HEK293 (cell line): ENCODE measurements around the gene MCM8.

Experiments
- CTCF ChIA-PET: fragments of 350-600 bp; formaldehyde crosslinking; extraction: SDS; loops from one replicate; lab custom pipeline; 2021; ENCODE audit warnings: antibody characterized with exemption; lab: Yijun Ruan, JAX
- POLR2A ChIA-PET: fragments of 300-600 bp; formaldehyde crosslinking; extraction: SDS; loops from one replicate; lab custom pipeline; 2020; ENCODE audit warnings: antibody characterized with exemption, inconsistent platforms; lab: Yijun Ruan, JAX
- H3K27ac ChIP-seq: fragments of 200-500 bp; sonication (Bioruptor generic); 2 replicates; pipeline ENCODE4 v1.5.1; 2014; ENCODE audit warnings: low read depth, low read length, control low read depth, inconsistent platforms; ENCODE audit errors: extremely low read depth
- H3K36me3 ChIP-seq, 2 experiments: fragments of 200-500 bp in 1 of 2; sonication (Bioruptor generic) in 1 of 2; 1 replicate in 1 of 2; 2 replicates in 1 of 2; pipeline ENCODE4 v1.5.1; 2014 to 2017; ENCODE audit warnings: inconsistent platforms in 2 of 2, low read length in 2 of 2; ENCODE audit not compliant: control insufficient read depth in 2 of 2, insufficient read depth in 1 of 2
- H3K4me1 ChIP-seq: fragments of 200-500 bp; sonication (Bioruptor generic); 2 replicates; pipeline ENCODE4 v1.5.1; 2014; ENCODE audit warnings: mild to moderate bottlenecking, low read length, inconsistent platforms; ENCODE audit not compliant: control insufficient read depth, insufficient read depth
- H3K4me3 ChIP-seq: 2 replicates; pipeline ENCODE4 v1.5.1; 2011; ENCODE audit warnings: low read depth, mild to moderate bottlenecking, control low read depth, low read length, moderate library complexity
- H3K9me3 ChIP-seq: fragments of 200-500 bp; sonication (Bioruptor generic); 2 replicates; pipeline ENCODE4 v1.5.1; 2014; ENCODE audit warnings: low read depth, low read length, inconsistent platforms; ENCODE audit not compliant: control insufficient read depth, insufficient read depth
- KLF9 ChIP-seq: fragments of 450-650 bp; formaldehyde crosslinking; IDR thresholded peaks from 2 replicates; pipeline ENCODE4 v1.5.1; 2016; ENCODE audit warnings: missing biosample characterization, missing genetic modification characterization, low read depth
- RBAK ChIP-seq: fragments of 450-650 bp; formaldehyde crosslinking; IDR thresholded peaks from 2 replicates; pipeline ENCODE4 v1.5.1; 2016; ENCODE audit warnings: missing biosample characterization, missing genetic modification characterization
- ZBTB17 ChIP-seq: fragments of 450-650 bp; formaldehyde crosslinking; IDR thresholded peaks from 2 replicates; pipeline ENCODE4 v1.5.1; 2016; ENCODE audit warnings: missing biosample characterization, missing genetic modification characterization
- ZBTB20 ChIP-seq: fragments of 450-650 bp; formaldehyde crosslinking; IDR thresholded peaks from 2 replicates; pipeline ENCODE4 v1.5.1; 2016; ENCODE audit warnings: missing biosample characterization, missing genetic modification characterization
- ZBTB26 ChIP-seq: fragments of 450-650 bp; formaldehyde crosslinking; optimal IDR thresholded peaks from 2 replicates; pipeline ENCODE3; 2016; ENCODE audit warnings: missing biosample characterization, mild to moderate bottlenecking, missing genetic modification characterization
- ZNF114 ChIP-seq: fragments of 450-650 bp; formaldehyde crosslinking; IDR thresholded peaks from 2 replicates; pipeline ENCODE4 v1.5.0; 2017; ENCODE audit warnings: missing biosample characterization, missing genetic modification characterization
- ZNF121 ChIP-seq: fragments of 450-650 bp; formaldehyde crosslinking; IDR thresholded peaks from 2 replicates; pipeline ENCODE4 v1.5.1; 2016; ENCODE audit warnings: missing biosample characterization, missing genetic modification characterization
- ZNF23 ChIP-seq: fragments of 450-650 bp; formaldehyde crosslinking; IDR thresholded peaks from 2 replicates; pipeline ENCODE4 v1.5.1; 2016; ENCODE audit warnings: missing biosample characterization, missing genetic modification characterization, borderline replicate concordance
- ZNF24 ChIP-seq: fragments of 450-650 bp; formaldehyde crosslinking; IDR thresholded peaks from 2 replicates; pipeline ENCODE4 v1.5.1; 2016; ENCODE audit warnings: missing biosample characterization, missing genetic modification characterization
- ZNF248 ChIP-seq: fragments of 450-650 bp; formaldehyde crosslinking; IDR thresholded peaks from 2 replicates; pipeline ENCODE4 v1.5.1; 2017; ENCODE audit warnings: missing biosample characterization, missing genetic modification characterization
- ZNF404 ChIP-seq: fragments of 450-650 bp; formaldehyde crosslinking; IDR thresholded peaks from 2 replicates; pipeline ENCODE4 v1.5.1; 2017; ENCODE audit warnings: missing biosample characterization, missing genetic modification characterization
- ZNF433 ChIP-seq: fragments of 450-650 bp; formaldehyde crosslinking; IDR thresholded peaks from 2 replicates; pipeline ENCODE4 v1.5.1; 2016; ENCODE audit warnings: missing biosample characterization, missing genetic modification characterization, low read depth
- ZNF510 ChIP-seq: fragments of 450-650 bp; formaldehyde crosslinking; IDR thresholded peaks from 2 replicates; pipeline ENCODE4 v1.5.1; 2018; ENCODE audit warnings: mild to moderate bottlenecking, missing genetic modification characterization, missing biosample characterization; ENCODE audit not compliant: insufficient replicate concordance
- ZNF518A ChIP-seq: fragments of 450-650 bp; formaldehyde crosslinking; conservative IDR thresholded peaks from 2 replicates; pipeline ENCODE4 v1.5.1; 2016; ENCODE audit warnings: low read depth, missing biosample characterization, missing genetic modification characterization
- ZNF530 ChIP-seq: fragments of 450-650 bp; formaldehyde crosslinking; IDR thresholded peaks from 2 replicates; pipeline ENCODE4 v1.5.1; 2016; ENCODE audit warnings: low read depth, missing biosample characterization, missing genetic modification characterization
- ZNF555 ChIP-seq: fragments of 450-650 bp; formaldehyde crosslinking; conservative IDR thresholded peaks from 2 replicates; pipeline ENCODE4 v1.5.1; 2017; ENCODE audit warnings: missing biosample characterization, mild to moderate bottlenecking, missing genetic modification characterization, inconsistent platforms
- ZNF596 ChIP-seq: fragments of 450-650 bp; IDR thresholded peaks from 2 replicates; pipeline ENCODE4 v1.5.0; 2018; ENCODE audit warnings: missing biosample characterization, mild to moderate bottlenecking, missing genetic modification characterization, moderate library complexity
- ZNF610 ChIP-seq: fragments of 450-650 bp; formaldehyde crosslinking; IDR thresholded peaks from 2 replicates; pipeline ENCODE4 v1.5.1; 2016; ENCODE audit warnings: missing biosample characterization, missing genetic modification characterization, borderline replicate concordance
- ZNF624 ChIP-seq: fragments of 450-650 bp; formaldehyde crosslinking; IDR thresholded peaks from 2 replicates; pipeline ENCODE4 v1.5.1; 2017; ENCODE audit warnings: missing biosample characterization, missing genetic modification characterization
- ZNF664 ChIP-seq: fragments of 450-650 bp; formaldehyde crosslinking; IDR thresholded peaks from 2 replicates; pipeline ENCODE4 v1.5.1; 2016; ENCODE audit warnings: missing biosample characterization, missing genetic modification characterization
- ZNF792 ChIP-seq: fragments of 450-650 bp; formaldehyde crosslinking; IDR thresholded peaks from 2 replicates; pipeline ENCODE4 v1.5.1; 2016; ENCODE audit warnings: missing biosample characterization, missing genetic modification characterization
- TF ChIP-seq, protein P1 (sequence below): sonication (generic); formaldehyde crosslinking; IDR thresholded peaks from 2 replicates; pipeline ENCODE4 v1.8.1; 2022; ENCODE audit warnings: mild to moderate bottlenecking, moderate library complexity, missing genetic modification reagents
- TF ChIP-seq, protein P2 (sequence below): fragments of 450-650 bp; formaldehyde crosslinking; IDR thresholded peaks from 2 replicates; pipeline ENCODE4 v1.5.1; 2016; ENCODE audit warnings: missing biosample characterization, missing genetic modification characterization

Gene MCM8

DNA sequence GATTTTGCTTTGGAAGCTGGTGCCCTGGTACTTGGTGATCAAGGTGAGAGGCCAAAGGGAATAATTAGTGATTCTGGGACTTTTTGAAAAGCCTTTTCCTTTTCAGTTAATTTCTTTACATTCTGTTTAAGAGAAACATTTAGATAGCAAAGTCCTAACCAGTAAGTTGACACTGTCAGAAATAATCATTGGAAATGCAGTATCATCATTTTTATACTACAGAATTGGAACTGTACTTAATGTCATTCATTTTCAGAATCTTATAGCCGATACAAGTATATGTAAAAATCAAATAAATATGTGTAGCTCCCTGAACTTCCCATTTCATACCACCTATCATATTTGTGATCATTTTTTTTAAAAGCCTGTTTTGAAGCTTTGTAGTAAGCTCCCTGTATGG lies 27.5 kb downstream of the MCM8 start:
- H3K27ac ChIP-seq: no peak overlapping the region
- POLR2A ChIA-PET: no interaction called here
- H3K4me1 ChIP-seq: no peaks in the 10 kb centered on the region
- TF ChIP-seq ZNF610 (tag by site-specific recombination): no peak
- TF ChIP-seq ZBTB20: no peak
- no peak for TF ChIP-seq ZNF624 (tag by site-specific recombination)
- TF ChIP-seq ZNF24: no peak
- no peak for TF ChIP-seq RBAK (tag by site-specific recombination)
- no peak for TF ChIP-seq ZNF664
- TF ChIP-seq ZNF121: no peak
- no peak for TF ChIP-seq ZBTB17 (tag by site-specific recombination)
- H3K9me3 ChIP-seq: no peaks in the 10 kb centered on the region
- H3K36me3 ChIP-seq: peaks cover 25 to 87% of the 10 kb centered on the region in 2 experiments; a peak in 2 of 3 replicates
- H3K4me3 ChIP-seq: no peak overlapping the region
- CTCF ChIA-PET: interaction anchor here (0.6 to 1.1 kb wide), 3 partner anchors 8 to 428 kb away, joined by 3 read pairs; no protein-coding TSS in a partner anchor

GRCh38 chr20:5979801-5980200 lies 29.3 kb downstream of the MCM8 start:
- ChIA-PET CTCF (interaction anchor here (0.7 kb wide), 2 partner anchors 98 to 495 kb away, joined by 3 to 4 read pairs; no protein-coding TSS in a partner anchor), POLR2A (no interaction called here)
- Histone ChIP-seq H3K36me3 (peaks cover 23 to 87% of the 10 kb centered on the region in 2 experiments; a peak in 2 of 3 replicates), H3K9me3 (no peaks in the 10 kb centered on the region), H3K4me1 (no peaks in the 10 kb centered on the region), H3K27ac (no peak overlapping the region), H3K4me3 (no peak overlapping the region)
- TF ChIP-seq, protein P1, sequence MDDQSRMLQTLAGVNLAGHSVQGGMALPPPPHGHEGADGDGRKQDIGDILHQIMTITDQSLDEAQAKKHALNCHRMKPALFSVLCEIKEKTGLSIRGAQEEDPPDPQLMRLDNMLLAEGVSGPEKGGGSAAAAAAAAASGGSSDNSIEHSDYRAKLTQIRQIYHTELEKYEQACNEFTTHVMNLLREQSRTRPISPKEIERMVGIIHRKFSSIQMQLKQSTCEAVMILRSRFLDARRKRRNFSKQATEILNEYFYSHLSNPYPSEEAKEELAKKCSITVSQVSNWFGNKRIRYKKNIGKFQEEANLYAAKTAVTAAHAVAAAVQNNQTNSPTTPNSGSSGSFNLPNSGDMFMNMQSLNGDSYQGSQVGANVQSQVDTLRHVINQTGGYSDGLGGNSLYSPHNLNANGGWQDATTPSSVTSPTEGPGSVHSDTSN (CRISPR knock-in tag): no peak
- no peak for TF ChIP-seq ZNF555 (tag by site-specific recombination)
- no peak for TF ChIP-seq ZNF510 (tag by site-specific recombination)
- no peak for TF ChIP-seq ZNF248

DNA sequence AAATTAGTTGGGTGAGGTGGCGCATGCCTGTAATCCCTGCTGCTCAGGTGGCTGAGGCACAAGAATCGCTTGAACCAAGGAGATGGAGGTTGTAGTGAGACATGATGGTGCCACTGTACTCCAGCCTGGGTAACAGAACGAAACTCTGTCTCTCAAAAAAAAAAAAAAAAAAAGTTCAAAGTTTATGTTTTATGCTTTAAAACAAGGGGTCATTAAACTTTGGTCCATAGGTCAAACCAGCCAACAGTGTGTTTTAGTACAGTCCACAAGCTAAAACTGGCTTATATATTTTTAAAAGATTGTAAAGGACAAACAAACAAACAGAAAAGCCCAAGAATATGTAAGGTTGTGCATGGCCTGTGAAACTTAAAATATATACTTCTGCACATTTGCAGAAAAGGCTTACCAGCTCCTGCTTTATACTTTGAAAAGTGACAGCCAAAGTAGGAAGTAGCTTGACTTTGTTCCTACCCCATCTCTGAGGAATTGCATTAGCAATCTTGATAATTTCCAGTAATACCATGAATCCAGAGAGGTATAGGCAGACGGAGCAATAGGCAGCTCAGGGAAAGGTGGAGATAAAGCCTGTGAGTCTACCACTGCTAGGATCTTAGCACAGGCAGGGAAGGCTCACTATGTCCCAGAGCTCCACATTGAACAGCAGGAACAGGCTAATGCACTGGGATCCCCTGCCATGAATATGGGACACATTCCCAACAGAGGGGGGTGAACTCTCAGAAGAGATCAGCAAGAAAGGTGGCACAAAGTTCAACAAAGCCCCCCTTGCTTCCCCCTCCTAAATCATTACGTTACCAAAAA lies 30.5 kb downstream of the MCM8 start:
- Histone ChIP-seq H3K36me3 (peaks cover 19 to 88% of the 10 kb centered on the region in 2 experiments; a peak in 2 of 3 replicates), H3K4me1 (no peaks in the 10 kb centered on the region), H3K9me3 (no peaks in the 10 kb centered on the region), H3K27ac (no peak overlapping the region), H3K4me3 (no peak overlapping the region)
- CTCF ChIA-PET: interaction anchor here (0.7 to 1.2 kb wide), 5 partner anchors 30 to 1286 kb away, joined by 3 to 5 read pairs (median 3); partner anchors contain the start of gene LRRN4
- POLR2A ChIA-PET: no interaction called here
- TF ChIP-seq ZNF404 (tag by site-specific recombination) (no peak), ZNF664 (no peak), ZBTB26 (tag by site-specific recombination) (no peak), ZNF114 (no peak), ZNF792 (tag by site-specific recombination) (no peak), ZNF530 (no peak), ZNF518A (tag by site-specific recombination) (no peak), KLF9 (tag by site-specific recombination) (no peak), ZNF433 (tag by site-specific recombination) (no peak), ZNF23 (tag by site-specific recombination) (no peak), ZNF596 (tag by site-specific recombination) (no peak)
- TF ChIP-seq, protein P2, sequence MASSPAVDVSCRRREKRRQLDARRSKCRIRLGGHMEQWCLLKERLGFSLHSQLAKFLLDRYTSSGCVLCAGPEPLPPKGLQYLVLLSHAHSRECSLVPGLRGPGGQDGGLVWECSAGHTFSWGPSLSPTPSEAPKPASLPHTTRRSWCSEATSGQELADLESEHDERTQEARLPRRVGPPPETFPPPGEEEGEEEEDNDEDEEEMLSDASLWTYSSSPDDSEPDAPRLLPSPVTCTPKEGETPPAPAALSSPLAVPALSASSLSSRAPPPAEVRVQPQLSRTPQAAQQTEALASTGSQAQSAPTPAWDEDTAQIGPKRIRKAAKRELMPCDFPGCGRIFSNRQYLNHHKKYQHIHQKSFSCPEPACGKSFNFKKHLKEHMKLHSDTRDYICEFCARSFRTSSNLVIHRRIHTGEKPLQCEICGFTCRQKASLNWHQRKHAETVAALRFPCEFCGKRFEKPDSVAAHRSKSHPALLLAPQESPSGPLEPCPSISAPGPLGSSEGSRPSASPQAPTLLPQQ (tag by site-specific recombination): no peak
